Raji (cell line): ENCODE results near the gene PRKCE.

ENCODE experiments used
- POLR2A ChIP-seq: IDR thresholded peaks from 2 replicates; pipeline ENCODE4 v1.6.1; 2011; ENCODE audit warnings: low read depth, low read length, control low read depth; ENCODE audit not compliant: insufficient read depth

The PRKCE gene

GRCh38 chr2:45698554-45698953 lies 47.1 kb downstream of the PRKCE start:
- no peak for TF ChIP-seq POLR2A

- no peak for TF ChIP-seq POLR2A
Observed at GRCh38 chr2:45699032-45699658, 47.7 kb downstream of the PRKCE start.

GRCh38 chr2:45700407-45701013 lies 49.0 kb downstream of the PRKCE start:
- TF ChIP-seq POLR2A = no peak

- TF ChIP-seq POLR2A = no peak
Observed at GRCh38 chr2:45705233-45705632, 53.8 kb downstream of the PRKCE start.

GRCh38 chr2:45706033-45706432 lies 54.6 kb downstream of the PRKCE start:
- TF ChIP-seq POLR2A = no peak

- no peak for TF ChIP-seq POLR2A
Observed at GRCh38 chr2:45707006-45707405, 55.5 kb downstream of the PRKCE start.

GRCh38 chr2:45707661-45708060 lies 56.2 kb downstream of the PRKCE start:
- TF ChIP-seq POLR2A = no peak

GRCh38 chr2:45708501-45708900 lies 57.0 kb downstream of the PRKCE start:
- no peak for TF ChIP-seq POLR2A

- TF ChIP-seq POLR2A = no peak
Observed at GRCh38 chr2:45709137-45709536, 57.7 kb downstream of the PRKCE start.

- no peak for TF ChIP-seq POLR2A
Observed at GRCh38 chr2:45710468-45710867, 59.0 kb downstream of the PRKCE start.

- TF ChIP-seq POLR2A = no peak
Observed at GRCh38 chr2:45711224-45711623, 59.7 kb downstream of the PRKCE start.

- TF ChIP-seq POLR2A = no peak
Observed at GRCh38 chr2:45712570-45712969, 61.1 kb downstream of the PRKCE start.

- no peak for TF ChIP-seq POLR2A
Observed at GRCh38 chr2:45713136-45713535, 61.7 kb downstream of the PRKCE start.

GRCh38 chr2:45713591-45713990 lies 62.1 kb downstream of the PRKCE start:
- no peak for TF ChIP-seq POLR2A

- TF ChIP-seq POLR2A = no peak
Observed at GRCh38 chr2:45714679-45715078, 63.2 kb downstream of the PRKCE start.

GRCh38 chr2:45715601-45716379 lies 64.3 kb downstream of the PRKCE start:
- no peak for TF ChIP-seq POLR2A
